K562 (cell line): Measurements from ENCODE around the gene FUT8. TPM values are rescaled to one million over a fixed set of nuclear protein-coding genes. Genes with fewer than 3 reads are reported as not detected.

ENCODE experiments used
- ATAC-seq: fragments of 200-7000 bp; cut with Tn5 transposase; 3 replicates; pipeline ENCODE4 v1.9.1; 2020; ENCODE audit warnings: moderate library complexity
- BruUV-seq: library from RNA; stranded (reverse); fragments of 400-500 nt; replicated peaks from 2 replicates; lab custom pipeline; 2021; lab: Mats Ljungman, UMichigan
- CTCF ChIA-PET: fragments of 300-600 bp; formaldehyde crosslinking; extraction: SDS; loops from one replicate; lab custom pipeline; 2021; ENCODE audit warnings: low intra/inter-chr PET ratio; lab: Yijun Ruan, JAX
- POLR2A ChIA-PET: fragments of 300-600, 350-650 bp; sonication (Branson Sonifier 250); formaldehyde crosslinking; extraction: SDS; loops from one replicate; lab custom pipeline; 2021; ENCODE audit warnings: antibody characterized with exemption, inconsistent platforms; lab: Yijun Ruan, JAX
- DNase-seq, 4 experiments: peaks; one replicate each; pipeline versions ENCODE4 v3.0.0 to v3.0.0-alpha.2; 2011 to 2018; ENCODE audit warnings: low spot score in 3 of 4, mixed read lengths in 3 of 4; ENCODE audit errors: extremely low read depth in 1 of 4
- FAIRE-seq: peaks from 2 replicates; lab custom pipeline; 2011; peaks lifted over from hg19 to GRCh38; lab: Jason Lieb, UNC
- H2AFZ ChIP-seq: 2 replicates; pipeline ENCODE4 v1.6.0; 2011; ENCODE audit warnings: low read depth, low read length, control low read depth, inconsistent platforms
- H3K27ac ChIP-seq: fragments of 200-600 bp; 3 replicates; pipeline ENCODE4 v1.8.0; 2011; ENCODE audit warnings: low read depth, mild to moderate bottlenecking, control low read depth, inconsistent platforms, low read length, moderate library complexity, mixed read lengths; ENCODE audit errors: extremely low read depth
- H3K27me3 ChIP-seq, 2 experiments: fragments of 300-600 bp in 1 of 2; 2 replicates in 1 of 2; 3 replicates in 1 of 2; pipeline versions ENCODE4 v1.6.0 to v1.8.0; 2011; ENCODE audit warnings: inconsistent platforms in 2 of 2, low read length in 2 of 2, mild to moderate bottlenecking in 1 of 2, mixed read lengths in 1 of 2, moderate library complexity in 1 of 2; ENCODE audit not compliant: control insufficient read depth in 2 of 2, insufficient read depth in 2 of 2
- H3K36me3 ChIP-seq: fragments of 300-600 bp; 3 replicates; pipeline ENCODE4 v1.8.0; 2011; ENCODE audit warnings: mild to moderate bottlenecking, low read length, inconsistent platforms; ENCODE audit not compliant: control insufficient read depth, insufficient read depth
- H3K4me1 ChIP-seq, 2 experiments: fragments of 200-600 bp in 1 of 2; replicated peaks in 1 of 2; 2 replicates in 1 of 2; 3 replicates in 1 of 2; pipeline versions ENCODE4 v1.5.1 to v1.8.0; 2011; ENCODE audit warnings: inconsistent platforms in 2 of 2, low read length in 2 of 2, mild to moderate bottlenecking in 1 of 2, mixed read lengths in 1 of 2, moderate library complexity in 1 of 2; ENCODE audit not compliant: control insufficient read depth in 2 of 2, insufficient read depth in 2 of 2
- H3K4me2 ChIP-seq: 2 replicates; pipeline ENCODE4 v1.6.1; 2011; ENCODE audit warnings: low read length, control low read depth, inconsistent platforms, mixed read lengths; ENCODE audit not compliant: insufficient read depth
- H3K4me3 ChIP-seq: fragments of 200-600 bp; sonication (generic), shearing (Covaris generic); 2 replicates; pipeline ENCODE4 v1.5.1; 2016; ENCODE audit warnings: control low read depth, inconsistent platforms
- H3K79me2 ChIP-seq: fragments of 200-600 bp; 3 replicates; pipeline ENCODE4 v1.8.0; 2011; ENCODE audit warnings: low read length, inconsistent platforms; ENCODE audit not compliant: control insufficient read depth, insufficient read depth
- H3K9ac ChIP-seq, 2 experiments: 2 replicates each; pipeline versions ENCODE4 v1.6.0 to v1.6.1; 2011; ENCODE audit warnings: low read depth in 2 of 2, low read length in 2 of 2, control low read depth in 1 of 2, inconsistent platforms in 1 of 2, mild to moderate bottlenecking in 1 of 2, mixed read lengths in 1 of 2; ENCODE audit not compliant: insufficient read depth in 1 of 2
- H3K9me1 ChIP-seq: one replicate; pipeline ENCODE4 v1.6.0; 2011; ENCODE audit warnings: inconsistent platforms, mild to moderate bottlenecking, low read length, moderate library complexity; ENCODE audit not compliant: control insufficient read depth, insufficient read depth
- H3K9me3 ChIP-seq: replicated peaks from 2 replicates; pipeline ENCODE4 v1.5.1; 2011; ENCODE audit warnings: low read depth, low read length, inconsistent platforms; ENCODE audit not compliant: control insufficient read depth, insufficient read depth
- H4K20me1 ChIP-seq: replicated peaks from 2 replicates; pipeline ENCODE4 v1.6.1; 2011; ENCODE audit warnings: low read length, inconsistent platforms, mixed read lengths; ENCODE audit not compliant: control insufficient read depth, insufficient read depth
- BRD4 ChIP-seq: fragments of 200-600 bp; sonication (generic); IDR thresholded peaks from 2 replicates; pipeline ENCODE4 v1.6.1; 2017; ENCODE audit warnings: inconsistent platforms
- ELF1 ChIP-seq: fragments of 200-800 bp; sonication (Bioruptor generic); IDR thresholded peaks from 2 replicates; pipeline ENCODE4 v1.6.1; 2016; ENCODE audit warnings: missing genetic modification characterization, missing compliant biosample characterization
- HNRNPLL ChIP-seq: fragments of 200-400 bp; formaldehyde crosslinking; IDR thresholded peaks from 2 replicates; pipeline ENCODE4 v1.6.1; 2017; ENCODE audit warnings: low read length, low read depth, mild to moderate bottlenecking; ENCODE audit not compliant: poor library complexity, severe bottlenecking
- JUNB ChIP-seq: fragments of 450-650 bp; formaldehyde crosslinking; conservative IDR thresholded peaks from 2 replicates; pipeline ENCODE4 v1.4.0; 2020; ENCODE audit warnings: mild to moderate bottlenecking
- NCOA1 ChIP-seq: fragments of 450-650 bp; IDR thresholded peaks from 2 replicates; pipeline ENCODE4 v1.6.1; 2016; ENCODE audit warnings: low read depth
- NCOA2 ChIP-seq, 2 experiments: fragments of 450-650 bp; IDR thresholded peaks; 2 replicates each; pipeline ENCODE4 v1.6.1; 2018; ENCODE audit warnings: mild to moderate bottlenecking in 2 of 2, moderate library complexity in 1 of 2; ENCODE audit not compliant: partially characterized antibody in 2 of 2
- NCOA4 ChIP-seq: fragments of 450-650 bp; IDR thresholded peaks from 2 replicates; pipeline ENCODE4 v1.6.1; 2018; ENCODE audit warnings: mild to moderate bottlenecking; ENCODE audit not compliant: partially characterized antibody
- NR4A1 ChIP-seq, 2 experiments: fragments of 250-450 bp in 1 of 2; fragments of 450-650 bp in 1 of 2; sonication (Bioruptor Pico) in 1 of 2; IDR thresholded peaks; 2 replicates each; pipeline versions ENCODE4 v1.4.0 to v1.6.1; 2016 to 2020; ENCODE audit warnings: mild to moderate bottlenecking in 2 of 2, missing compliant biosample characterization in 1 of 2, missing genetic modification characterization in 1 of 2, moderate library complexity in 1 of 2
- TOE1 ChIP-seq, 2 experiments: fragments of 450-650 bp in 1 of 2; sonication (generic) in 1 of 2; formaldehyde crosslinking in 1 of 2; IDR thresholded peaks; 2 replicates each; pipeline versions ENCODE4 v1.7.1 to v1.8.0; 2016 to 2022; ENCODE audit warnings: borderline replicate concordance in 2 of 2, mild to moderate bottlenecking in 2 of 2, antibody characterized with exemption in 1 of 2, inconsistent platforms in 1 of 2, low read depth in 1 of 2, missing genetic modification reagents in 1 of 2, moderate library complexity in 1 of 2
- ZNF146 ChIP-seq: IDR thresholded peaks from one replicate; pipeline ENCODE4 v1.6.1; 2018; ENCODE audit warnings: missing compliant biosample characterization; ENCODE audit not compliant: unreplicated experiment
- ZNF175 ChIP-seq: fragments of 200-800 bp; sonication (Bioruptor generic); IDR thresholded peaks from 2 replicates; pipeline ENCODE4 v1.6.1; 2016; ENCODE audit warnings: low read depth, mild to moderate bottlenecking, missing genetic modification characterization, missing compliant biosample characterization
- WGBS: fragments of 100-300 bp; shearing (Covaris generic); methylation state at CpG from one replicate; pipeline ENCODE4 v1.1.6; 2016; ENCODE audit warnings: low coverage, mixed read lengths; ENCODE audit not compliant: insufficient coverage; ENCODE audit errors: missing lambda C conversion rate; 5-methylcytosine and 5-hydroxymethylcytosine counted together
- in situ Hi-C: fragments of 300-500 bp; cut with MboI; formaldehyde crosslinking; loops from 4 replicates; pipeline ENCODE4 v1.15.0; 2018; ENCODE audit warnings: inconsistent platforms, mixed read lengths
- intact Hi-C: fragments of 100-400 bp; cut with micrococcal nuclease; formaldehyde crosslinking; loops from 2 replicates; pipeline ENCODE4 v1.14.2; 2022
- polyA plus RNA-seq, 8 experiments: library from polyadenylated mRNA; depleted of rRNA in 4 of 8; stranded (reverse) in 5 of 8; unstranded in 3 of 8; fragments of >200 nt; fragmentation: Nextera tagmentation in 2 of 8; fragmentation: Illumina TruSeq in 1 of 8; extraction: Ambion mirVana in 2 of 8; extraction: Trizol in 1 of 8; gene quantifications; 2 replicates each; pipeline versions ENCODE4 v1.2.1 to v1.2.3, GENCODE V29; 2011 to 2014; ENCODE audit warnings: inconsistent platforms in 1 of 8, missing spikeins in 1 of 8
- total RNA-seq, 7 experiments: library from RNA; depleted of rRNA in 6 of 7; stranded (reverse); fragments of >200 nt in 6 of 7; fragmentation: Illumina TruSeq in 2 of 7; extraction: Trizol in 2 of 7; gene quantifications; 2 replicates each; pipeline versions ENCODE4 v1.2.1 to v1.2.3, GENCODE V29; 2011 to 2021; ENCODE audit warnings: low replicate concordance in 1 of 7
- TF ChIP-seq, protein P1 (sequence below): fragments of 450-650 bp; IDR thresholded peaks from 2 replicates; pipeline ENCODE4 v1.6.1; 2016; ENCODE audit warnings: low read depth, mild to moderate bottlenecking, moderate library complexity
- TF ChIP-seq, protein P2 (sequence below), 2 experiments: fragments of 150-350 bp in 1 of 2; IDR thresholded peaks; 2 replicates each; pipeline ENCODE4 v1.6.1; 2012 to 2016; ENCODE audit warnings: low read depth in 2 of 2, low read length in 2 of 2, mild to moderate bottlenecking in 1 of 2, moderate library complexity in 1 of 2

FUT8 gene
- total and polyA plus RNA-seq, 9 of the 15 experiments (the other 6 are each of a cell fraction or from before 2014, with no cell fraction given), result 4.1 to 15.2 (median 7.8) TPM

DNA sequence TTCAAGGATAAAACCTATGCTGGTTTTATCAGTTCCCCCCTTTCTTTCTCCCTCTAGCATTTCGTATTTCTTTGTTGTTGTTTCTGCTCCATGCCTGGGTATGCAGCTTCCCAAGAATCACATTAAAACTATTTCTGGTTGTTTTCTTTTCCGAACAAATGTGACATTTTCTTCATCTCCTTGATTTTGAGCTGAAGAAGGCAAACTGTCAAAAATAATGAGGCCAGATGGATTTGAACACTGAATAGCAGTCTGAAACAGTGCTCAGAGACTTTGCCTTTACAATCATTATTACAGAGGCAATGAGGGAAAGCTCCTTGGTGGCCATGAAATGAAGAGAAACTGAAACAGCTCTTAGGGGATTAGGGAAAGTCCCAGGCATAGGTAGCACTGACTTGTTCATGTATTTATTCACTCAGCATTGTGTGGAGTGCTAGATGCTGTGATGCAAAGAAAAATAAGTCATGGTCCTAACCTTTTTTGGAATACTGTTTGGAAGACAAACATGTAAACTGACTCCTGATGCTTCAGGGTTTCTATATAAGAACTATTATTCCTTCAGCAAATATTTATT, 319.5 kb downstream of the FUT8 start:
- no TSS peak for BruUV-seq
- no peaks in the 10 kb centered on the region for H3K9me1 ChIP-seq

DNA sequence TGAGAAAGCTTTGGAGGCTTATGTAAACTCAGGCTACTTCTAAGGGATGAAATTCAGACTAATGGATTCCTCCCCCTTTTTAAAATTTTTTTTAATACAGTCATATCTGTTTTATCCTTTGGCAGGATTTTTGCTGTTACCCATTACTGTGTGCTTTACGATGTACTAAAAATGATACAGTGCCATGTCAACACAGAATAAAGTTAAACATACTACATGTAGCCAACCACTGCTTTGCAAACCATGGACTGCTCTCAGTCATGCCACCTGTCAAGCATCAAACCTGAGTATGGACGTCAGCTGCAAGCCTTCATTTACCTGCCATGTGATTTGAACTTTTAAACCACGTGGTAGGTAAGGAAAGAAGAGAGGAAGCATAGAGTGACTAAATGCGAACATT, 325.8 kb downstream of the FUT8 start:
- BruUV-seq, result no TSS peak
- no peaks in the 10 kb centered on the region for H4K20me1 ChIP-seq
- CTCF ChIA-PET, result no interaction called here
- H3K36me3 ChIP-seq, result no peaks in the 10 kb centered on the region
- intact Hi-C loops (no loop called here), in situ Hi-C loops (no loop called here)
- POLR2A ChIA-PET, result no interaction called here
- no peak for DNase-seq
- ATAC-seq, result no peak
- no peak overlapping the region for H3K27ac ChIP-seq
- 34% methylated on average over 4 of the region's 4 CpGs for WGBS
- H3K4me2 ChIP-seq, result no peak overlapping the region
- H3K4me1 ChIP-seq, result no peaks in the 10 kb centered on the region
- no peak overlapping the region for H2AFZ ChIP-seq
- no peak for FAIRE-seq
- H3K27me3 ChIP-seq, result no peaks in the 10 kb centered on the region
- H3K79me2 ChIP-seq, result no peaks in the 10 kb centered on the region
- H3K4me3 ChIP-seq, result no peak overlapping the region
- no peak overlapping the region for H3K9ac ChIP-seq
- H3K9me1 ChIP-seq, result no peaks in the 10 kb centered on the region
- H3K9me3 ChIP-seq, result no peaks in the 10 kb centered on the region
- TF ChIP-seq, protein P1, sequence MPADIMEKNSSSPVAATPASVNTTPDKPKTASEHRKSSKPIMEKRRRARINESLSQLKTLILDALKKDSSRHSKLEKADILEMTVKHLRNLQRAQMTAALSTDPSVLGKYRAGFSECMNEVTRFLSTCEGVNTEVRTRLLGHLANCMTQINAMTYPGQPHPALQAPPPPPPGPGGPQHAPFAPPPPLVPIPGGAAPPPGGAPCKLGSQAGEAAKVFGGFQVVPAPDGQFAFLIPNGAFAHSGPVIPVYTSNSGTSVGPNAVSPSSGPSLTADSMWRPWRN, result no peak
- TF ChIP-seq NCOA1 (no peak), NCOA4 (no peak), NR4A1 (CRISPR knock-in tag; IDR thresholded peaks at IDR 0.05) (no peak), NR4A1 (tag; IDR thresholded peaks at IDR 0.05) (no peak), TOE1 (IDR thresholded peaks at IDR 0.05; ENCODE audit: borderline replicate concordance) (no peak), TOE1 (CRISPR knock-in tag; IDR thresholded peaks at IDR 0.05; ENCODE audit: borderline replicate concordance, low read depth) (no peak), ZNF175 (CRISPR knock-in tag) (no peak), ELF1 (tag) (no peak)
- TF ChIP-seq, protein P2, sequence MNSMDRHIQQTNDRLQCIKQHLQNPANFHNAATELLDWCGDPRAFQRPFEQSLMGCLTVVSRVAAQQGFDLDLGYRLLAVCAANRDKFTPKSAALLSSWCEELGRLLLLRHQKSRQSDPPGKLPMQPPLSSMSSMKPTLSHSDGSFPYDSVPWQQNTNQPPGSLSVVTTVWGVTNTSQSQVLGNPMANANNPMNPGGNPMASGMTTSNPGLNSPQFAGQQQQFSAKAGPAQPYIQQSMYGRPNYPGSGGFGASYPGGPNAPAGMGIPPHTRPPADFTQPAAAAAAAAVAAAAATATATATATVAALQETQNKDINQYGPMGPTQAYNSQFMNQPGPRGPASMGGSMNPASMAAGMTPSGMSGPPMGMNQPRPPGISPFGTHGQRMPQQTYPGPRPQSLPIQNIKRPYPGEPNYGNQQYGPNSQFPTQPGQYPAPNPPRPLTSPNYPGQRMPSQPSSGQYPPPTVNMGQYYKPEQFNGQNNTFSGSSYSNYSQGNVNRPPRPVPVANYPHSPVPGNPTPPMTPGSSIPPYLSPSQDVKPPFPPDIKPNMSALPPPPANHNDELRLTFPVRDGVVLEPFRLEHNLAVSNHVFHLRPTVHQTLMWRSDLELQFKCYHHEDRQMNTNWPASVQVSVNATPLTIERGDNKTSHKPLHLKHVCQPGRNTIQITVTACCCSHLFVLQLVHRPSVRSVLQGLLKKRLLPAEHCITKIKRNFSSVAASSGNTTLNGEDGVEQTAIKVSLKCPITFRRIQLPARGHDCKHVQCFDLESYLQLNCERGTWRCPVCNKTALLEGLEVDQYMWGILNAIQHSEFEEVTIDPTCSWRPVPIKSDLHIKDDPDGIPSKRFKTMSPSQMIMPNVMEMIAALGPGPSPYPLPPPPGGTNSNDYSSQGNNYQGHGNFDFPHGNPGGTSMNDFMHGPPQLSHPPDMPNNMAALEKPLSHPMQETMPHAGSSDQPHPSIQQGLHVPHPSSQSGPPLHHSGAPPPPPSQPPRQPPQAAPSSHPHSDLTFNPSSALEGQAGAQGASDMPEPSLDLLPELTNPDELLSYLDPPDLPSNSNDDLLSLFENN (IDR thresholded peaks at IDR 0.05; ENCODE audit: low read depth in 2 of 2, low read length in 2 of 2), result no peak

More for the DNA sequence above, 319.5 kb downstream of the FUT8 start:
- in situ Hi-C loops (no loop called here), intact Hi-C loops (no loop called here)
- no peaks in the 10 kb centered on the region for H4K20me1 ChIP-seq
- ChIA-PET CTCF (no interaction called here), POLR2A (no interaction called here)
- TF ChIP-seq HNRNPLL (no peak), ZNF146 (CRISPR knock-in tag) (no peak), BRD4 (no peak), JUNB (CRISPR knock-in tag) (no peak), NCOA2 (IDR thresholded peaks at IDR 0.05; ENCODE audit: partially characterized antibody in 2 of 2) (no peak)
- H3K4me3 ChIP-seq, result no peak overlapping the region
- H3K79me2 ChIP-seq, result no peaks in the 10 kb centered on the region
- no peak overlapping the region for H3K4me2 ChIP-seq
- no peaks in the 10 kb centered on the region for H3K27me3 ChIP-seq
- H3K9ac ChIP-seq, result no peak overlapping the region
- H3K4me1 ChIP-seq, result no peaks in the 10 kb centered on the region
- H3K27ac ChIP-seq, result no peak overlapping the region
- WGBS, result 33% methylated on average over 2 of the region's 2 CpGs
- no peak overlapping the region for H2AFZ ChIP-seq
- DNase-seq (no peak), ATAC-seq (no peak), FAIRE-seq (no peak)
- H3K36me3 ChIP-seq, result no peaks in the 10 kb centered on the region
- H3K9me3 ChIP-seq, result no peaks in the 10 kb centered on the region
